Breast epithelium (tissue), 4 donors: ENCODE results near the gene FAM83E. TPM values are rescaled to one million over a fixed set of nuclear protein-coding genes. Genes with fewer than 3 reads are reported as not detected.

Source experiments
- DNase-seq, 2 donors: peaks; one replicate each; pipeline ENCODE4 v3.0.0-alpha.2; 2019; ENCODE audit warnings: low spot score in 2 of 2
- H3K27ac ChIP-seq, 2 donors: fragments of 200-600 bp; sonication (generic) in 1 of 2; one replicate each; pipeline ENCODE4 v1.5.1; 2016 to 2019; ENCODE audit warnings: mild to moderate bottlenecking in 1 of 2
- H3K27me3 ChIP-seq, 2 donors: fragments of 200-600 bp; sonication (generic) in 1 of 2; one replicate each; pipeline versions ENCODE4 v1.5.1 to v1.6.0; 2017 to 2019; ENCODE audit warnings: control low read depth in 1 of 2, mild to moderate bottlenecking in 1 of 2
- H3K36me3 ChIP-seq: fragments of 200-600 bp; one replicate; pipeline ENCODE4 v1.5.1; 2019
- H3K4me1 ChIP-seq, 2 donors: fragments of 200-600 bp; sonication (generic); one replicate each; pipeline ENCODE4 v1.5.1; 2016 to 2019; ENCODE audit warnings: control low read depth in 1 of 2
- H3K4me3 ChIP-seq, 3 donors: fragments of 200-600 bp; sonication (generic); 1 replicate in 2 of 3; 2 replicates in 1 of 3; pipeline ENCODE4 v1.5.1; 2016 to 2019; ENCODE audit warnings: mild to moderate bottlenecking in 3 of 3, moderate library complexity in 2 of 3
- H3K9me3 ChIP-seq, 2 donors: fragments of 200-600 bp; sonication (generic) in 1 of 2; one replicate each; pipeline ENCODE4 v1.5.1; 2016 to 2019; ENCODE audit warnings: control low read depth in 1 of 2
- POLR2A ChIP-seq: fragments of 450-650 bp; IDR thresholded peaks from one replicate; pipeline ENCODE4 v1.6.1; 2016; ENCODE audit warnings: antibody characterized with exemption, mild to moderate bottlenecking, moderate library complexity
- POLR2AphosphoS5 ChIP-seq, 3 donors: sonication (generic); formaldehyde crosslinking; IDR thresholded peaks; one replicate each; pipeline ENCODE4 v1.6.1; 2017; ENCODE audit warnings: antibody characterized with exemption in 3 of 3
- intact Hi-C: fragments of 100-400 bp; cut with DNase I; formaldehyde crosslinking; loops from one replicate; pipeline ENCODE4 v1.15.1; 2023; ENCODE audit warnings: low total_unique reads
- total RNA-seq, 3 donors: library from RNA; depleted of rRNA; stranded (reverse); fragments of >200 nt; gene quantifications; one replicate each; pipeline ENCODE4 v1.1.0, GENCODE V29; 2016
- TF ChIP-seq, protein P1 (sequence below), 3 donors: fragments of 450-650 bp; IDR thresholded peaks; one replicate each; pipeline ENCODE4 v1.5.1; 2016 to 2017; ENCODE audit warnings: antibody characterized with exemption in 3 of 3, mild to moderate bottlenecking in 3 of 3, moderate library complexity in 3 of 3

FAM83E gene
- total RNA-seq, 3 donors from 2014 or later: 3.3 to 5.6 TPM; not detected in 1

DNA sequence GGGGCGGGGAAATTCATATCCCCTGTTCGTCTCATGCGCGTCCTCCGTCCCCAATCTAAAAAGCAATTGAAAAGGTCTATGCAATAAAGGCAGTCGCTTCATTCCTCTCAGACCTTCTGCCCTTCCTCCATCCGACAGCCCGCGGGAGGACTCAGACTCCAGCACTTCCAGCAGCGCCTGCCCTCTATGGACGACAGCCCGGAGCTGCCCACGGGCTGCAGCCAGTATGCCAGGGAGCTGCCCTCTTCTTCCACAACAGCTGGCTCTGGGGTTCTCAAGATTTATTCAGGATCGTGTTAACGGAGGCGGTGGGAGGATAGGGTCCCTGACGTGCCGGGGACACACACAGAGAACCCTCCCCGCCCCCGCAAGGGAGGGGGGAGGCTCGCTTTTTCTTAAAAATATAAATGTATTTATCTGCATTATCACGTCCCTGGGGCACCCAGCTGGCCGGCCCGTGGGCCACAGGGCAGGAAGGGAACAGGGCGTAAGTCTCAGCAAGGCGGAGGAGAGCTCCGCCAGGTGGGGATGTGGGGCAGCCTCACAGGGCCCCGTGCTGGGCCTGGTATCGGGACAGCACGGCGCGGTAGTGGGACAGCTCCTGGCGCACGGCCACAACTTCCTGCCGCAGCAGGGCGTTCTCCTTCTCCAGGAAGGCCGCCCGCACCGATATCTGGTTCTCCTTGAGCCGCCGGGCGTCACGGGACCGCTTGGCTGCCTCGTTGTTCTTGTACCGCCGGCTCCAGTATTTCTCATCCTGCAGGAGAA lies 15.6 kb upstream of the FAM83E start:
- intact Hi-C loops: no loop called here
- Histone ChIP-seq H3K4me1 (peaks cover 0 to 7% of the 10 kb centered on the region in 2 donors), H3K36me3 (no peaks in the 10 kb centered on the region), H3K9me3 (no peaks in the 10 kb centered on the region), H3K27me3 (no peaks in the 10 kb centered on the region), H3K27ac (peak overlapping the region in 1 of 2 donors; percentile 69), H3K4me3 (no peak overlapping the region)
- no peak for DNase-seq
- TF ChIP-seq POLR2AphosphoS5 (IDR thresholded peaks at IDR 0.05): peak in 1 of 3 donors; percentile 20
- TF ChIP-seq, protein P1, sequence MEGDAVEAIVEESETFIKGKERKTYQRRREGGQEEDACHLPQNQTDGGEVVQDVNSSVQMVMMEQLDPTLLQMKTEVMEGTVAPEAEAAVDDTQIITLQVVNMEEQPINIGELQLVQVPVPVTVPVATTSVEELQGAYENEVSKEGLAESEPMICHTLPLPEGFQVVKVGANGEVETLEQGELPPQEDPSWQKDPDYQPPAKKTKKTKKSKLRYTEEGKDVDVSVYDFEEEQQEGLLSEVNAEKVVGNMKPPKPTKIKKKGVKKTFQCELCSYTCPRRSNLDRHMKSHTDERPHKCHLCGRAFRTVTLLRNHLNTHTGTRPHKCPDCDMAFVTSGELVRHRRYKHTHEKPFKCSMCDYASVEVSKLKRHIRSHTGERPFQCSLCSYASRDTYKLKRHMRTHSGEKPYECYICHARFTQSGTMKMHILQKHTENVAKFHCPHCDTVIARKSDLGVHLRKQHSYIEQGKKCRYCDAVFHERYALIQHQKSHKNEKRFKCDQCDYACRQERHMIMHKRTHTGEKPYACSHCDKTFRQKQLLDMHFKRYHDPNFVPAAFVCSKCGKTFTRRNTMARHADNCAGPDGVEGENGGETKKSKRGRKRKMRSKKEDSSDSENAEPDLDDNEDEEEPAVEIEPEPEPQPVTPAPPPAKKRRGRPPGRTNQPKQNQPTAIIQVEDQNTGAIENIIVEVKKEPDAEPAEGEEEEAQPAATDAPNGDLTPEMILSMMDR (IDR thresholded peaks at IDR 0.05): no peak

DNA sequence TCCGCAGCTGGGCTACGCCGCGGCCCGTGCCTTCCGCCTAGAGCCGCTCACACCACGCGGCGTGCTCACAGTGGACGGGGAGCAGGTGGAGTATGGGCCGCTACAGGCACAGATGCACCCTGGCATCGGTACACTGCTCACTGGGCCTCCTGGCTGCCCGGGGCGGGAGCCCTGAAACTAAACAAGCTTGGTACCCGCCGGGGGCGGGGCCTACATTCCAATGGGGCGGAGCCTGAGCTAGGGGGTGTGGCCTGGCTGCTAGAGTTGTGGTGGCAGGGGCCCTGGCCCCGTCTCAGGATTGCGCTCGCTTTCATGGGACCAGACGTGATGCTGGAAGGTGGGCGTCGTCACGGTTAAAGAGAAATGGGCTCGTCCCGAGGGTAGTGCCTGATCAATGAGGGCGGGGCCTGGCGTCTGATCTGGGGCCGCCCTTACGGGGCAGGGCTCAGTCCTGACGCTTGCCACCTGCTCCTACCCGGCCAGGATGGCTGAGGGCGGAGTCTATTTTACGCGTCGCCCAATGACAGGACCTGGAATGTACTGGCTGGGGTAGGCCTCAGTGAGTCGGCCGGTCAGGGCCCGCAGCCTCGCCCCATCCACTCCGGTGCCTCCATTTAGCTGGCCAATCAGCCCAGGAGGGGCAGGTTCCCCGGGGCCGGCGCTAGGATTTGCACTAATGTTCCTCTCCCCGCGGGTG lies 14.9 kb upstream of the FAM83E start:
- DNase-seq: no peak
- intact Hi-C loops: no loop called here
- no peaks in the 10 kb centered on the region for H3K9me3 ChIP-seq
- no peaks in the 10 kb centered on the region for H3K36me3 ChIP-seq
- H3K27ac ChIP-seq: peak overlapping the region in 1 of 2 donors; percentile 69
- H3K4me3 ChIP-seq: no peak overlapping the region
- peaks cover 0 to 7% of the 10 kb centered on the region in 2 donors for H3K4me1 ChIP-seq
- TF ChIP-seq, protein P1 (IDR thresholded peaks at IDR 0.05): no peak
- TF ChIP-seq POLR2AphosphoS5 (IDR thresholded peaks at IDR 0.05): peak in 2 of 3 donors; percentile 5 to 7
- H3K27me3 ChIP-seq: no peaks in the 10 kb centered on the region

DNA sequence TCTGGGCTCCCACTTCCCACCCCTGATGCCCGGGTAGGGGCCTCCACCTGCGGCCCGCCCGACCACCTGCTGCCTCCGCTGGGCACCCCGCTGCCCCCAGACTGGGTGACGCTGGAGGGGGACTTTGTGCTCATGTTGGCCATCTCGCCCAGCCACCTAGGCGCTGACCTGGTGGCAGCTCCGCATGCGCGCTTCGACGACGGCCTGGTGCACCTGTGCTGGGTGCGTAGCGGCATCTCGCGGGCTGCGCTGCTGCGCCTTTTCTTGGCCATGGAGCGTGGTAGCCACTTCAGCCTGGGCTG lies 14.4 kb upstream of the FAM83E start:
- DNase-seq: no peak
- no peaks in the 10 kb centered on the region for H3K27me3 ChIP-seq
- peak overlapping the region in 1 of 2 donors; percentile 64 for H3K27ac ChIP-seq
- H3K4me3 ChIP-seq: no peak overlapping the region
- H3K9me3 ChIP-seq: no peaks in the 10 kb centered on the region
- H3K4me1 ChIP-seq: peaks cover 0 to 7% of the 10 kb centered on the region in 2 donors
- TF ChIP-seq, protein P1 (IDR thresholded peaks at IDR 0.05): no peak
- no peak for TF ChIP-seq POLR2A
- TF ChIP-seq POLR2AphosphoS5 (IDR thresholded peaks at IDR 0.05): peak in 1 of 3 donors; percentile 9
- intact Hi-C loops: no loop called here
- no peaks in the 10 kb centered on the region for H3K36me3 ChIP-seq

DNA sequence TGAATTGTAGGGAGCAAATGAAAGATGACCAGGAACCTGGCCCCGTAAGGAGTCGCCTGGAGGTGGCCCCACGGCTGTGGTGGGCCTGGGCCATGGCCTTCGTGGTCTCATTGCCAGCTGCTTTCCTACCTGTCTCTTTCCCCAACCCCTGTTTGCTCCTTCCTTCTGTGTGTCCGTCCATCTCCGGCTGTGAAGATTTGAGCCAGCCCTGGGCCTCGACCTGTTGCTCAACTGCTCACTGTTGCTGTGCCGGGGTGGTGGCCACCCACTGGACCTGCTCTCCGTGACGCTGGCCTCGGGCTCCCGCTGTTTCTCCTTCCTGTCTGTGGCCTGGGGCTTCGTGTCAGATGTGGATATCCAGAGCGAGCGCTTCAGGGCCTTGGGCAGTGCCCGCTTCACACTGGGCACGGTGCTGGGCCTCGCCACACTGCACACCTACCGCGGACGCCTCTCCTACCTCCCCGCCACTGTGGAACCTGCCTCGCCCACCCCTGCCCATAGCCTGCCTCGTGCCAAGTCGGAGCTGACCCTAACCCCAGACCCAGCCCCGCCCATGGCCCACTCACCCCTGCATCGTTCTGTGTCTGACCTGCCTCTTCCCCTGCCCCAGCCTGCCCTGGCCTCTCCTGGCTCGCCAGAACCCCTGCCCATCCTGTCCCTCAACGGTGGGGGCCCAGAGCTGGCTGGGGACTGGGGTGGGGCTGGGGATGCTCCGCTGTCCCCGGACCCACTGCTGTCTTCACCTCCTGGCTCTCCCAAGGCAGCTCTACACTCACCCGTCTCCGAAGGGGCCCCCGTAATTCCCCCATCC lies 13.8 kb upstream of the FAM83E start:
- no peaks in the 10 kb centered on the region for H3K9me3 ChIP-seq
- no peak for DNase-seq
- H3K4me3 ChIP-seq: no peak overlapping the region
- peak overlapping the region in 1 of 2 donors; percentile 64 for H3K27ac ChIP-seq
- H3K36me3 ChIP-seq: no peaks in the 10 kb centered on the region
- intact Hi-C loops: no loop called here
- no peak for TF ChIP-seq POLR2AphosphoS5 (IDR thresholded peaks at IDR 0.05)
- TF ChIP-seq POLR2A: no peak
- TF ChIP-seq, protein P1 (IDR thresholded peaks at IDR 0.05): no peak
- H3K4me1 ChIP-seq: peaks cover 0 to 4% of the 10 kb centered on the region in 2 donors
- no peaks in the 10 kb centered on the region for H3K27me3 ChIP-seq
